LNCaP clone FGC (cell line): ENCODE data around the gene DFFB.

Source experiments
- DNase-seq: peaks from one replicate; pipeline ENCODE4 v3.0.0-alpha.2; 2011; ENCODE audit warnings: low read depth
- H3K4me3 ChIP-seq: 2 replicates; pipeline ENCODE4 v1.5.1; 2011; ENCODE audit warnings: mild to moderate bottlenecking, low read depth, low read length, control low read depth
- TF ChIP-seq, protein P1 (sequence below): IDR thresholded peaks from 2 replicates; pipeline ENCODE4 v1.5.1; 2012; ENCODE audit warnings: mild to moderate bottlenecking; ENCODE audit not compliant: control insufficient read depth, insufficient read depth; ENCODE audit errors: extremely low read depth

The DFFB gene

GRCh38 chr1:3893190-3893589, 35.9 kb downstream of the DFFB start:
- TF ChIP-seq, protein P1, sequence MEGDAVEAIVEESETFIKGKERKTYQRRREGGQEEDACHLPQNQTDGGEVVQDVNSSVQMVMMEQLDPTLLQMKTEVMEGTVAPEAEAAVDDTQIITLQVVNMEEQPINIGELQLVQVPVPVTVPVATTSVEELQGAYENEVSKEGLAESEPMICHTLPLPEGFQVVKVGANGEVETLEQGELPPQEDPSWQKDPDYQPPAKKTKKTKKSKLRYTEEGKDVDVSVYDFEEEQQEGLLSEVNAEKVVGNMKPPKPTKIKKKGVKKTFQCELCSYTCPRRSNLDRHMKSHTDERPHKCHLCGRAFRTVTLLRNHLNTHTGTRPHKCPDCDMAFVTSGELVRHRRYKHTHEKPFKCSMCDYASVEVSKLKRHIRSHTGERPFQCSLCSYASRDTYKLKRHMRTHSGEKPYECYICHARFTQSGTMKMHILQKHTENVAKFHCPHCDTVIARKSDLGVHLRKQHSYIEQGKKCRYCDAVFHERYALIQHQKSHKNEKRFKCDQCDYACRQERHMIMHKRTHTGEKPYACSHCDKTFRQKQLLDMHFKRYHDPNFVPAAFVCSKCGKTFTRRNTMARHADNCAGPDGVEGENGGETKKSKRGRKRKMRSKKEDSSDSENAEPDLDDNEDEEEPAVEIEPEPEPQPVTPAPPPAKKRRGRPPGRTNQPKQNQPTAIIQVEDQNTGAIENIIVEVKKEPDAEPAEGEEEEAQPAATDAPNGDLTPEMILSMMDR = no peak
- H3K4me3 ChIP-seq = no peak overlapping the region
- no peak for DNase-seq

- no peak overlapping the region for H3K4me3 ChIP-seq
- TF ChIP-seq, protein P1 = no peak
- no peak for DNase-seq
Measured at GRCh38 chr1:3894626-3895278, 37.5 kb downstream of the DFFB start.

GRCh38 chr1:3895279-3895950, 38.1 kb downstream of the DFFB start:
- TF ChIP-seq, protein P1 = no peak
- no peak overlapping the region for H3K4me3 ChIP-seq
- no peak for DNase-seq

DNA sequence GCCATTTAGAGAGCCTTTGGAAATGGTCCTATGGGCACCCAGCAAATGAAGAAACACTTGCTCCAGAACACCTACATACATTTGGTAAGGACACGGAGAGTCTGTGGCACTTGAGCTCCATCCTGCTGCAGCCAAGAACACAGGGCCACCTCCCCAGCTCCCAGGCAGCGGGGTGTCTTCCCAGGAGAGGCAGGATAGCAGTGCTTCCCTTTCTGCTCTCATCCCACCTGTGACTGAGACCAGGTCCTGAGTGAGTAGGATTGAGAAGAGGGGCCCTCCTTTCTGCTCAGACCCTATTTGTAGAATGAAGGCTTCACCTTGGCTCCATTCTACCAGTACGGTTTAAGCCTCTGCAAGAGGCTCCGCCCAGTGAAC, 38.7 kb downstream of the DFFB start:
- TF ChIP-seq, protein P1 = no peak
- H3K4me3 ChIP-seq = no peak overlapping the region
- DNase-seq = no peak

DNA sequence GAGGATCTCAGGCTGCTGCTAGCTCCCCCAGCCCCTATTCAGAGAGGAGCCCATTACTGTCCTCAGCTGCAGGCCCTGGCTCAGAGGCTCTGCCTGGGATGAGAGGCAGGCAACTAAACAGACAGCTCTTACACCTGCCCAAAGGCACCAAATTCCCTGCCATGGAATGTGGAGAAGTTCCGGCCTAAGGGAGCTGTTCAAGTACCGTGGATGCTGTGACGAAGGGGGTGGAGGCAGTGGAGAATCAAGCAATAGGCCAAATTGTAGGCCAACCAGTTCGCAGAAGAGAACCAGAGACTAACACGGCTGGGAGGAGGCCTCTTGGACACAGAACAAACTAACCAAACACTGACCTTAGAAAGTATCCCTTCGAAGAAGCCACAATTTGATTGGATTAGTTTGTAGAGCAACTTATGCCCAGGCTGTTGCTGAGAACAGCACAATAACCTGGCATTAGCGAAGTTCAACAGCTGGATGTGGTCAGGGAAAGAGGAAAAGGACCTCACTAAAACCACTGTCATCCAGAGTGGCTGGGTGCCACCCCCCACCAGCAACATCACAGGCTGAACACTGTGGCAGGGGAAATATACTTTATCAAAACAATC, 39.2 kb downstream of the DFFB start:
- DNase-seq = no peak
- TF ChIP-seq, protein P1 = no peak
- H3K4me3 ChIP-seq = no peak overlapping the region

GRCh38 chr1:3898475-3898735, 41.1 kb downstream of the DFFB start:
- DNase-seq = no peak
- no peak overlapping the region for H3K4me3 ChIP-seq
- TF ChIP-seq, protein P1 = no peak
